Natural killer cell (primary cell): ENCODE results near the gene YWHAG. TPM values are rescaled to one million over a fixed set of nuclear protein-coding genes. Genes with fewer than 3 reads are reported as not detected.
"Not testable (repeated sequence)": the region's sequence is repeated elsewhere in the genome, so short reads cannot be mapped to it uniquely, and the experiment has no call there.

ENCODE experiments used
- ATAC-seq, 3 donors: fragments of 150-1000 bp in 2 of 3; fragments of 200-7000 bp in 1 of 3; cut with Tn5 transposase; 1 replicate in 1 of 3; 2 replicates in 2 of 3; pipeline ENCODE4 v1.10.0; 2021; ENCODE audit warnings: mild to moderate bottlenecking in 2 of 3, moderate library complexity in 2 of 3
- DNase-seq, 2 donors: peaks; one replicate each; pipeline versions ENCODE4 v3.0.0 to v3.0.0-alpha.2; 2013 to 2021; ENCODE audit warnings: mixed read lengths in 1 of 2
- H3K27ac ChIP-seq: one replicate; pipeline ENCODE4 v1.5.1; 2013; ENCODE audit warnings: mild to moderate bottlenecking, low read length
- H3K27me3 ChIP-seq: one replicate; pipeline ENCODE4 v1.6.1; 2013; ENCODE audit warnings: low read length; ENCODE audit not compliant: control insufficient read depth, insufficient read depth
- H3K36me3 ChIP-seq: one replicate; pipeline ENCODE4 v1.6.1; 2013; ENCODE audit warnings: low read length; ENCODE audit not compliant: control insufficient read depth, insufficient read depth
- H3K4me1 ChIP-seq: one replicate; pipeline ENCODE4 v1.6.1; 2013; ENCODE audit warnings: low read length; ENCODE audit not compliant: control insufficient read depth, insufficient read depth
- H3K4me3 ChIP-seq: one replicate; pipeline ENCODE4 v1.5.1; 2013; ENCODE audit warnings: low read length
- H3K9me3 ChIP-seq: one replicate; pipeline ENCODE4 v1.6.1; 2013; ENCODE audit warnings: low read length; ENCODE audit not compliant: control insufficient read depth, insufficient read depth
- H3K27ac Mint-ChIP-seq, 2 donors: one replicate each; pipeline ENCODE4 v1.8.0; 2022; ENCODE audit warnings: mild to moderate bottlenecking in 2 of 2, mixed read lengths in 2 of 2, moderate library complexity in 1 of 2
- H3K27me3 Mint-ChIP-seq, 2 donors: one replicate each; pipeline ENCODE4 v1.8.0; 2022; ENCODE audit warnings: low read depth in 2 of 2, mixed read lengths in 2 of 2
- H3K36me3 Mint-ChIP-seq: one replicate; pipeline ENCODE4 v1.8.0; 2022; ENCODE audit warnings: mixed read lengths
- H3K4me1 Mint-ChIP-seq, 2 donors: one replicate each; pipeline ENCODE4 v1.8.0; 2022; ENCODE audit warnings: mixed read lengths in 2 of 2
- H3K4me3 Mint-ChIP-seq: one replicate; pipeline ENCODE4 v1.8.0; 2022; ENCODE audit warnings: mild to moderate bottlenecking, moderate library complexity, mixed read lengths
- H3K9me3 Mint-ChIP-seq, 2 donors: one replicate each; pipeline ENCODE4 v1.8.0; 2022; ENCODE audit warnings: mixed read lengths in 2 of 2
- CTCF ChIP-seq: fragments of 200-600 bp; IDR thresholded peaks from one replicate; pipeline ENCODE4 v1.8.0; 2022; ENCODE audit warnings: antibody characterized with exemption
- WGBS: methylation state at CpG from one replicate; pipeline ENCODE4 v1.1.7; 2013; ENCODE audit warnings: missing lambda C conversion rate; ENCODE audit not compliant: insufficient coverage; 5-methylcytosine and 5-hydroxymethylcytosine counted together
- intact Hi-C: fragments of 100-400 bp; cut with micrococcal nuclease; formaldehyde crosslinking; loops from one replicate; pipeline ENCODE4 v1.14.2; 2022
- total RNA-seq, 4 donors: library from RNA; stranded (reverse); fragments of 120-200 nt in 1 of 4; gene quantifications; one replicate each; pipeline versions ENCODE4 v1.2.3 to v1.2.4, GENCODE V29; 2013 to 2022

YWHAG gene
- total RNA-seq, 3 donors from 2014 or later (not counting 1 experiment from before 2014, with no cell fraction given): 21.4 to 28.9 (median 27.4) TPM

GRCh38 chr7:76364198-76364584 is 5.4 kb upstream of the YWHAG start:
- DNase-seq (no peak), ATAC-seq (no peak)
- H3K36me3 ChIP-seq: no peaks in the 10 kb centered on the region
- Mint-ChIP-seq H3K4me1 (peaks cover 0 to 8% of the 10 kb centered on the region in 2 donors), H3K9me3 (no peaks in the 10 kb centered on the region), H3K27ac (no peak overlapping the region), H3K27me3 (peaks cover 0 to 4% of the 10 kb centered on the region in 2 donors), H3K4me3 (no peak overlapping the region), H3K36me3 (no peaks in the 10 kb centered on the region)
- peaks cover 11% of the 10 kb centered on the region for H3K4me1 ChIP-seq
- H3K27ac ChIP-seq: no peak overlapping the region
- H3K4me3 ChIP-seq: no peak overlapping the region
- intact Hi-C loops: no loop called here
- no peaks in the 10 kb centered on the region for H3K27me3 ChIP-seq
- WGBS: 32% methylated on average over 4 of the region's 4 CpGs
- no peaks in the 10 kb centered on the region for H3K9me3 ChIP-seq
- TF ChIP-seq CTCF: no peak

- WGBS: 78% methylated on average over 3 of the region's 3 CpGs
Observed at GRCh38 chr7:76363754-76364153, 5.0 kb upstream of the YWHAG start.

GRCh38 chr7:76359978-76360638 is 1.3 kb upstream of the YWHAG start:
- H3K27ac Mint-ChIP-seq: peak overlapping the region; percentile 92 to 99
- intact Hi-C loops: loop anchor here (1.0 kb wide), 2 partner anchors 42 to 69 kb away; no protein-coding TSS in a partner anchor
- ATAC-seq (no peak), DNase-seq (no peak)
- 90% methylated on average over 17 of the region's 17 CpGs for WGBS
- H3K9me3 Mint-ChIP-seq: no peaks in the 10 kb centered on the region
- no peak for TF ChIP-seq CTCF
- H3K27me3 Mint-ChIP-seq: no peaks in the 10 kb centered on the region
- peaks cover 3% of the 10 kb centered on the region for H3K36me3 ChIP-seq
- H3K4me1 Mint-ChIP-seq: peaks cover 24 to 35% of the 10 kb centered on the region in 2 donors
- peaks cover 14% of the 10 kb centered on the region for H3K4me1 ChIP-seq
- H3K9me3 ChIP-seq: no peaks in the 10 kb centered on the region
- no peak overlapping the region for H3K4me3 ChIP-seq
- peak overlapping the region; percentile 86 for H3K4me3 Mint-ChIP-seq
- no peaks in the 10 kb centered on the region for H3K36me3 Mint-ChIP-seq
- H3K27me3 ChIP-seq: no peaks in the 10 kb centered on the region
- H3K27ac ChIP-seq: no peak overlapping the region

More at GRCh38 chr7:76363754-76364153, 5.0 kb upstream of the YWHAG start:
- intact Hi-C loops, H3K4me3 ChIP-seq, H3K36me3 Mint-ChIP-seq, H3K36me3 ChIP-seq, H3K4me1 Mint-ChIP-seq, H3K9me3 ChIP-seq, H3K27ac ChIP-seq, DNase-seq, H3K27me3 ChIP-seq, H3K4me3 Mint-ChIP-seq, H3K27me3 Mint-ChIP-seq, H3K27ac Mint-ChIP-seq, H3K9me3 Mint-ChIP-seq, ATAC-seq: not testable (repeated sequence)
- H3K4me1 ChIP-seq: peaks cover 11% of the 10 kb centered on the region

- no peaks in the 10 kb centered on the region for H3K9me3 Mint-ChIP-seq
- H3K27me3 Mint-ChIP-seq: no peaks in the 10 kb centered on the region
- H3K27me3 ChIP-seq: no peaks in the 10 kb centered on the region
- intact Hi-C loops: loop anchor here (1.0 kb wide), 2 partner anchors 41 to 68 kb away; no protein-coding TSS in a partner anchor
- peak overlapping the region; percentile 97 for H3K4me3 ChIP-seq
- DNase-seq (peak; percentile 91 to 98), ATAC-seq (peak; percentile 91 to 97 (median 92))
- WGBS: 1% methylated on average over 41 of the region's 41 CpGs
- H3K4me1 Mint-ChIP-seq: peaks cover 29 to 32% of the 10 kb centered on the region in 2 donors
- peak overlapping the region; percentile 99 for H3K27ac ChIP-seq
- peak overlapping the region; percentile 92 to 99 for H3K27ac Mint-ChIP-seq
- peak; percentile 63 for TF ChIP-seq CTCF
- H3K4me3 Mint-ChIP-seq: peak overlapping the region; percentile 86
- H3K36me3 Mint-ChIP-seq: no peaks in the 10 kb centered on the region
- H3K4me1 ChIP-seq: peaks cover 10% of the 10 kb centered on the region
- H3K36me3 ChIP-seq: peaks cover 3% of the 10 kb centered on the region
- H3K9me3 ChIP-seq: no peaks in the 10 kb centered on the region
Observed at GRCh38 chr7:76359111-76359977, 553 bp upstream of the YWHAG start.
